Karpas-422 (cell line): Measurements from ENCODE around the gene BCAS3. TPM values are rescaled to one million over a fixed set of nuclear protein-coding genes. Genes with fewer than 3 reads are reported as not detected.

Source experiments
- DNase-seq: peaks from one replicate; pipeline ENCODE4 v3.0.0-alpha.2; 2015
- H2AFZ ChIP-seq: fragments of 200-600 bp; sonication (generic); 2 replicates; pipeline ENCODE4 v1.6.1; 2014; ENCODE audit warnings: antibody characterized with exemption, low read length, mixed read lengths
- H3K27ac ChIP-seq: fragments of 200-600 bp; sonication (generic); 2 replicates; pipeline ENCODE4 v1.5.1; 2014; ENCODE audit warnings: mild to moderate bottlenecking, low read length, moderate library complexity
- H3K27me3 ChIP-seq: fragments of 200-600 bp; sonication (generic); 2 replicates; pipeline ENCODE4 v1.6.1; 2014; ENCODE audit warnings: low read length, mixed read lengths
- H3K36me3 ChIP-seq: fragments of 200-600 bp; sonication (generic); 2 replicates; pipeline ENCODE4 v1.6.1; 2014; ENCODE audit warnings: low read length, mixed read lengths; ENCODE audit not compliant: insufficient read depth
- H3K4me1 ChIP-seq: fragments of 200-600 bp; sonication (generic); 2 replicates; pipeline ENCODE4 v1.6.1; 2014; ENCODE audit warnings: mild to moderate bottlenecking, low read length, mixed read lengths
- H3K4me2 ChIP-seq: fragments of 200-600 bp; sonication (generic); 2 replicates; pipeline ENCODE4 v1.6.1; 2014; ENCODE audit warnings: low read length, low read depth, mild to moderate bottlenecking; ENCODE audit not compliant: poor library complexity, severe bottlenecking
- H3K4me3 ChIP-seq: fragments of 200-600 bp; sonication (generic); 2 replicates; pipeline ENCODE4 v1.5.1; 2014; ENCODE audit warnings: mild to moderate bottlenecking, antibody characterized with exemption, low read length, mixed read lengths
- H3K79me2 ChIP-seq: fragments of 200-600 bp; sonication (generic); 2 replicates; pipeline ENCODE4 v1.6.1; 2014; ENCODE audit warnings: mild to moderate bottlenecking, low read length, mixed read lengths
- H3K9ac ChIP-seq: fragments of 200-600 bp; sonication (generic); 2 replicates; pipeline ENCODE4 v1.6.0; 2014; ENCODE audit warnings: low read length
- H3K9me2 ChIP-seq: fragments of 200-600 bp; sonication (generic), shearing (Covaris generic); replicated peaks from 2 replicates; pipeline ENCODE4 v1.6.0; 2014; ENCODE audit warnings: mild to moderate bottlenecking, low read length, moderate library complexity; ENCODE audit not compliant: insufficient read depth
- H3K9me3 ChIP-seq: fragments of 300-700, 200-600 bp; sonication (generic); 2 replicates; pipeline ENCODE4 v1.6.1; 2014; ENCODE audit warnings: low read length, mixed read lengths
- H4K20me1 ChIP-seq: fragments of 200-600 bp; sonication (generic); 2 replicates; pipeline ENCODE4 v1.6.1; 2014; ENCODE audit warnings: mild to moderate bottlenecking, antibody characterized with exemption, low read length, low read depth; ENCODE audit not compliant: insufficient read depth
- total RNA-seq: library from RNA; depleted of rRNA; stranded (reverse); fragments of >200 nt; shearing (Covaris generic); gene quantifications from 2 replicates; pipeline ENCODE4 v1.2.3, GENCODE V29; 2014; ENCODE audit warnings: low replicate concordance

BCAS3 gene
- total RNA-seq, 1 experiment from 2014 or later: 42.6 TPM

DNA sequence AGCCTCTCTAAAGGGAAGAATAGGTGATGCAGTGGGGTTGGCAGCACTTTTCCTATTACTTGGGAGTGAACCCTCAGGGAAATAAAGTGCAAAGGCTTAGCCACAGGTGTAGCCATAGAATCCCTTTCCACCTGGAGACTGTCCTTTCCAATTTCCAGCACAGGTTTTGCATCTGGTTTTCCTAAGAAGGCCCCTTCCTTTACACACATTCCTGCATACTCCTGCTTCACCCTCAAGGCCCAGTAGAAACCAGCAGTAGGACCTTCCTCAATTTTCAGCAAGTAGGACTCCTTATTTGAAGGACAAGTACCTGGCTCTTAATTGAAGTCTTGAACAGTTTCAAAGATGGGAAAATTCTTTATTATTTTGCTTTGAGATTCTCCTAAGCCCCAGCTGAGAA lies 550.2 kb downstream of the BCAS3 start:
- Histone ChIP-seq H3K4me2 (no peak overlapping the region), H4K20me1 (0 out of 2 replicates have a peak, but pooled peaks cover 2% of the 10 kb centered on the region), H3K4me1 (no peaks in the 10 kb centered on the region), H3K27ac (no peak overlapping the region), H2AFZ (no peak overlapping the region), H3K79me2 (no peaks in the 10 kb centered on the region), H3K4me3 (no peak overlapping the region), H3K9me3 (no peaks in the 10 kb centered on the region), H3K9ac (no peak overlapping the region), H3K36me3 (no peaks in the 10 kb centered on the region), H3K27me3 (no peaks in the 10 kb centered on the region), H3K9me2 (no peaks in the 10 kb centered on the region)
- DNase-seq: no peak

- Histone ChIP-seq H4K20me1 (0 out of 2 replicates have a peak, but pooled peaks cover 2% of the 10 kb centered on the region), H3K36me3 (no peaks in the 10 kb centered on the region), H3K79me2 (no peaks in the 10 kb centered on the region), H3K4me1 (no peaks in the 10 kb centered on the region), H3K27me3 (0 out of 2 replicates have a peak, but pooled peaks cover 3% of the 10 kb centered on the region), H2AFZ (no peak overlapping the region), H3K4me3 (no peak overlapping the region), H3K4me2 (no peak overlapping the region), H3K9me3 (no peaks in the 10 kb centered on the region), H3K9me2 (no peaks in the 10 kb centered on the region), H3K27ac (no peak overlapping the region), H3K9ac (no peak overlapping the region)
- DNase-seq: no peak
Observed at GRCh38 chr17:61230461-61230860, 552.8 kb downstream of the BCAS3 start.

DNA sequence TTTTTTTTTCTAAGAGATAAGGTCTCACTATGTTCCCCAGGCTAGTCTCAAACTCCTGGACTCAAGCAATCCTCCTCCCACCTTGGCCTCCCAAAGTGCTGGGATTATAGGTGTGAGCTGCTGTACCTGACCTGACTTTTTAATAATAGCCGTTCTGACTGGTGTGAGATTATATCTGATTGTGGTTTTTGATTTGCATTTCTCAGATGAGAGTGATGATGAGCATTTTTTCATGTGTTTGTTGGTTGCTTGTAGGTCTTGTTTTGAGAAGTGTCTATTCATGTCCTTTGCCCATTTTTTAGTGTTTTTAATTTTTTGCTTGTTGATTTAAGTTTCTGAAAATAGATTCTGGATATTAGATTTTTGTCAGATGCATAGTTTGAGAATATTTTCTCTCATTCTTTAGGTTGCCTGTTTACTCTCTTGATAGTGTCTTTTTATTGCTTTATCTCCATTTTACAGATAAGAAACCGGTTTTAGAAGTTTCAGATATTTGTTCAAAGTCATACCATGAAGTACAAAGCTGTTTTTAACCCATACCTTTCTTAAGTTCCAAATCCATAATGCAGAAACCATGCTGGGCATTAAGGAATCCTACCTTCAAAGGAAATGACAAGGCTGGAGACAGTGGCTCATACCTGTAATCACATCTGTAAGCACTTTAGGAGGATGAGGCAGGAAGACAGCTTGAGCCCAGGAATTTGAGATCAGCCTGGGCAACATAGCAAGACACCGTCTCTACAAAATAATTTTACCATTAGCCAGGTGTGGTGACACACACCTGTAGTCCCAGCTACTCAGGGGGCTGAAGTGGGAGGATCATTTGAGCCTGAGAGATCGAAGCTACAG lies 553.5 kb downstream of the BCAS3 start:
- Histone ChIP-seq H3K9me2 (no peaks in the 10 kb centered on the region), H3K27ac (no peak overlapping the region), H2AFZ (no peak overlapping the region), H3K4me2 (no peak overlapping the region), H4K20me1 (0 out of 2 replicates have a peak, but pooled peaks cover 2% of the 10 kb centered on the region), H3K4me3 (no peak overlapping the region), H3K36me3 (no peaks in the 10 kb centered on the region), H3K79me2 (no peaks in the 10 kb centered on the region), H3K9ac (no peak overlapping the region), H3K9me3 (no peaks in the 10 kb centered on the region), H3K27me3 (0 out of 2 replicates have a peak, but pooled peaks cover 3% of the 10 kb centered on the region), H3K4me1 (no peaks in the 10 kb centered on the region)
- no peak for DNase-seq

GRCh38 chr17:61232871-61233270 lies 555.2 kb downstream of the BCAS3 start:
- H3K36me3 ChIP-seq: no peaks in the 10 kb centered on the region
- no peak overlapping the region for H3K4me3 ChIP-seq
- H3K9ac ChIP-seq: no peak overlapping the region
- 0 out of 2 replicates have a peak, but pooled peaks cover 3% of the 10 kb centered on the region for H3K27me3 ChIP-seq
- no peaks in the 10 kb centered on the region for H3K79me2 ChIP-seq
- H3K4me2 ChIP-seq: no peak overlapping the region
- H3K9me2 ChIP-seq: no peaks in the 10 kb centered on the region
- H2AFZ ChIP-seq: no peak overlapping the region
- no peaks in the 10 kb centered on the region for H3K9me3 ChIP-seq
- H4K20me1 ChIP-seq: 0 out of 2 replicates have a peak, but pooled peaks cover 2% of the 10 kb centered on the region
- H3K4me1 ChIP-seq: no peaks in the 10 kb centered on the region
- DNase-seq: no peak
- no peak overlapping the region for H3K27ac ChIP-seq

- Histone ChIP-seq H3K4me2 (no peak overlapping the region), H3K9ac (no peak overlapping the region), H3K36me3 (no peaks in the 10 kb centered on the region), H4K20me1 (0 out of 2 replicates have a peak, but pooled peaks cover 2% of the 10 kb centered on the region), H3K9me2 (no peaks in the 10 kb centered on the region), H3K4me1 (peaks cover 6% of the 10 kb centered on the region), H3K9me3 (no peaks in the 10 kb centered on the region), H3K4me3 (no peak overlapping the region), H2AFZ (no peak overlapping the region), H3K27me3 (0 out of 2 replicates have a peak, but pooled peaks cover 3% of the 10 kb centered on the region), H3K79me2 (no peaks in the 10 kb centered on the region), H3K27ac (no peak overlapping the region)
- DNase-seq: no peak
Observed at GRCh38 chr17:61233991-61234750, 556.5 kb downstream of the BCAS3 start.

DNA sequence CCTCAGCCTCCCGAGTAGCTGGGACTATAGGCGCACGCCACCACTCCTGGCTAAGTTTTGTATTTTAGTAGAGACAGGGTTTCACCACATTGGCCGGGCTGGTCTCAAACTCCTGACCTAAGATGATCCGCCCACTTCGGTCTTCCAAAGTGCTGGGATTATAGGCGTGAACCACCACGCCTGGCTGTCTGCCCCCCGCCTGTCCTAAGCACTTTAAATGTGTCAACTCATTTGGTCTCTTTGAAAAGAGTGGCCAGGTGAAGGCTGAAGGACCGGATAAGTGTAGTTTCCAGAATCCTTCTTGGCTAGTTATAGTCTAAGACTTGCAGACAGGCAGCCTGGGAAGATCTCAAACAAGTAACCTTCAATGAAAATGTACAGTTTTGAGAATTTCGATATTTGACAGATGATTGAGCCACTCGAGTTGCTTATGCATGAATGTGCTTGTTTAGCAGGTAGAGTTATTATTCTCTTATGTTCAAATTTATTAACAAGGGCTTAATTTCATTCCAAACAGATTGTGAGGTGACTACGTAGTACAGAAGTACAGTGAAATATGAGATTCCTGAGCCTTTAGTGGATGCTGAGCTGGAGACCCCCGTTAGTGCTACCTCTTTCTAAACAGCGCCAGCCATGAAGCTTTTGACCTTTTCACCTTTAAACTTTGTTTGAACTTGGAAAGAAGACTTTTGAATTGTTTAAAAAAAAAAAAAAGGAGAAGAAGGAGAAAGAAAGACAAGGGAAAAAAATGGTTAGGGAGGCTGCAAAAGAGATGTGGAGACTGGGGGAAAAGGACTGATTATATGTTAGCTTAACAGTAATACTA lies 557.6 kb downstream of the BCAS3 start:
- no peak for DNase-seq
- Histone ChIP-seq H4K20me1 (0 out of 2 replicates have a peak, but pooled peaks cover 2% of the 10 kb centered on the region), H2AFZ (no peak overlapping the region), H3K4me3 (no peak overlapping the region), H3K4me1 (peaks cover 12% of the 10 kb centered on the region), H3K4me2 (no peak overlapping the region), H3K27ac (no peak overlapping the region), H3K9me3 (no peaks in the 10 kb centered on the region), H3K27me3 (0 out of 2 replicates have a peak, but pooled peaks cover 3% of the 10 kb centered on the region), H3K79me2 (no peaks in the 10 kb centered on the region), H3K36me3 (no peaks in the 10 kb centered on the region), H3K9ac (no peak overlapping the region), H3K9me2 (no peaks in the 10 kb centered on the region)

- Histone ChIP-seq H3K4me1 (peaks cover 12% of the 10 kb centered on the region), H3K9ac (no peak overlapping the region), H3K79me2 (no peaks in the 10 kb centered on the region), H3K9me3 (no peaks in the 10 kb centered on the region), H3K27ac (no peak overlapping the region), H3K36me3 (no peaks in the 10 kb centered on the region), H2AFZ (no peak overlapping the region), H3K4me3 (no peak overlapping the region), H4K20me1 (0 out of 2 replicates have a peak, but pooled peaks cover 2% of the 10 kb centered on the region), H3K27me3 (0 out of 2 replicates have a peak, but pooled peaks cover 3% of the 10 kb centered on the region), H3K9me2 (no peaks in the 10 kb centered on the region), H3K4me2 (no peak overlapping the region)
- no peak for DNase-seq
Observed at GRCh38 chr17:61235827-61236197, 558.2 kb downstream of the BCAS3 start.
